Measurements from ENCODE around the gene SST. TPM values are rescaled to one million over a fixed set of nuclear protein-coding genes. Genes with fewer than 3 reads are reported as not detected.

Gene SST
- total RNA-seq, 1 donor from 2014 or later = not detected

- Histone ChIP-seq H3K4me3 (no peak overlapping the region), H3K36me3 (no peaks in the 10 kb centered on the region), H4K20me1 (ENCODE audit: low read depth) (no peaks in the 10 kb centered on the region), H3K4me2 (no peak overlapping the region), H3K9ac (no peak overlapping the region), H3K27me3 (no peaks in the 10 kb centered on the region), H3K4me1 (no peaks in the 10 kb centered on the region), H2AFZ (replicated peaks) (no peak overlapping the region), H3K27ac (no peak overlapping the region), H3K79me2 (ENCODE audit: low read depth) (no peaks in the 10 kb centered on the region), H3K9me3 (ENCODE audit: low read depth) (no peaks in the 10 kb centered on the region), H3F3A (ENCODE audit: low read depth) (no peaks in the 10 kb centered on the region)
- DNase-seq (ENCODE audit: low spot score) = peak; percentile 34
- H3K27ac Mint-ChIP-seq = no peak overlapping the region
- H3K4me3 Mint-ChIP-seq = no peak overlapping the region
- no peaks in the 10 kb centered on the region for H3K4me1 Mint-ChIP-seq
- no peaks in the 10 kb centered on the region for H3K36me3 Mint-ChIP-seq
- H3K9me3 Mint-ChIP-seq = no peaks in the 10 kb centered on the region
- peak; percentile 50 for TF ChIP-seq CTCF (IDR thresholded peaks at IDR 0.05)
- TF ChIP-seq EZH2phosphoT487 (IDR thresholded peaks at IDR 0.05) = no peak
- peaks cover under 1% of the 10 kb centered on the region for H3K27me3 Mint-ChIP-seq (ENCODE audit: insufficient read depth, low read depth)
These were observed 39.0 kb upstream of the SST start for GRCh38 chr3:187709155-187709554.

GRCh38 chr3:187708696-187709095 is 38.5 kb upstream of the SST start:
- Histone ChIP-seq H3K4me1 (no peaks in the 10 kb centered on the region), H4K20me1 (ENCODE audit: low read depth) (no peaks in the 10 kb centered on the region), H2AFZ (replicated peaks) (no peak overlapping the region), H3K4me2 (no peak overlapping the region), H3F3A (ENCODE audit: low read depth) (no peaks in the 10 kb centered on the region), H3K9ac (no peak overlapping the region), H3K27ac (no peak overlapping the region), H3K9me3 (ENCODE audit: low read depth) (no peaks in the 10 kb centered on the region), H3K79me2 (ENCODE audit: low read depth) (no peaks in the 10 kb centered on the region), H3K27me3 (no peaks in the 10 kb centered on the region), H3K4me3 (no peak overlapping the region), H3K36me3 (no peaks in the 10 kb centered on the region)
- no peak for DNase-seq (ENCODE audit: low spot score)
- H3K36me3 Mint-ChIP-seq = no peaks in the 10 kb centered on the region
- H3K4me1 Mint-ChIP-seq = no peaks in the 10 kb centered on the region
- TF ChIP-seq CTCF (IDR thresholded peaks at IDR 0.05) (no peak), EZH2phosphoT487 (IDR thresholded peaks at IDR 0.05) (no peak), EZH2 (IDR thresholded peaks at IDR 0.05) (no peak)
- H3K9me3 Mint-ChIP-seq = no peaks in the 10 kb centered on the region
- no peak overlapping the region for H3K4me3 Mint-ChIP-seq
- no peak overlapping the region for H3K27ac Mint-ChIP-seq
- no peaks in the 10 kb centered on the region for H3K27me3 Mint-ChIP-seq (ENCODE audit: insufficient read depth, low read depth)

GRCh38 chr3:187706971-187707370 is 36.8 kb upstream of the SST start:
- no peak overlapping the region for H3K4me2 ChIP-seq

More at GRCh38 chr3:187706971-187707370, 36.8 kb upstream of the SST start:
- H3K27ac ChIP-seq = no peak overlapping the region
- no peak for TF ChIP-seq CTCF (IDR thresholded peaks at IDR 0.05)
- TF ChIP-seq EZH2phosphoT487 (IDR thresholded peaks at IDR 0.05) = no peak
- no peak for TF ChIP-seq EZH2 (IDR thresholded peaks at IDR 0.05)
- Mint-ChIP-seq H3K9me3 (no peaks in the 10 kb centered on the region), H3K4me1 (no peaks in the 10 kb centered on the region), H3K36me3 (no peaks in the 10 kb centered on the region), H3K4me3 (no peak overlapping the region), H3K27ac (no peak overlapping the region), H3K27me3 (ENCODE audit: insufficient read depth, low read depth) (no peaks in the 10 kb centered on the region)
- no peaks in the 10 kb centered on the region for H3K27me3 ChIP-seq
- H3K4me3 ChIP-seq = no peak overlapping the region
- DNase-seq (ENCODE audit: low spot score) = no peak
- H3K79me2 ChIP-seq (ENCODE audit: low read depth) = no peaks in the 10 kb centered on the region
- H3K4me1 ChIP-seq = no peaks in the 10 kb centered on the region
- no peaks in the 10 kb centered on the region for H4K20me1 ChIP-seq (ENCODE audit: low read depth)
- H2AFZ ChIP-seq (replicated peaks) = no peak overlapping the region
- no peaks in the 10 kb centered on the region for H3K36me3 ChIP-seq
- H3F3A ChIP-seq (ENCODE audit: low read depth) = no peaks in the 10 kb centered on the region
- no peak overlapping the region for H3K9ac ChIP-seq
- H3K9me3 ChIP-seq (ENCODE audit: low read depth) = no peaks in the 10 kb centered on the region

All from neural progenitor cell (in vitro differentiated cells).